Tibial nerve (tissue), 3 donors: ENCODE results near the gene CATSPERZ.

Experiments
- CTCF ChIP-seq, 5 experiments: fragments of 200-600 bp in 3 of 5; fragments of 450-650 bp in 2 of 5; sonication (generic) in 3 of 5; IDR thresholded peaks; one replicate each; pipeline ENCODE4 v1.5.1; 2016 to 2019; ENCODE audit warnings: antibody characterized with exemption in 5 of 5, mild to moderate bottlenecking in 3 of 5, moderate library complexity in 2 of 5
- POLR2A ChIP-seq, 2 donors: fragments of 450-650 bp; IDR thresholded peaks; one replicate each; pipeline ENCODE4 v1.6.1; 2017; ENCODE audit warnings: antibody characterized with exemption in 2 of 2, mild to moderate bottlenecking in 2 of 2, moderate library complexity in 2 of 2

DNA sequence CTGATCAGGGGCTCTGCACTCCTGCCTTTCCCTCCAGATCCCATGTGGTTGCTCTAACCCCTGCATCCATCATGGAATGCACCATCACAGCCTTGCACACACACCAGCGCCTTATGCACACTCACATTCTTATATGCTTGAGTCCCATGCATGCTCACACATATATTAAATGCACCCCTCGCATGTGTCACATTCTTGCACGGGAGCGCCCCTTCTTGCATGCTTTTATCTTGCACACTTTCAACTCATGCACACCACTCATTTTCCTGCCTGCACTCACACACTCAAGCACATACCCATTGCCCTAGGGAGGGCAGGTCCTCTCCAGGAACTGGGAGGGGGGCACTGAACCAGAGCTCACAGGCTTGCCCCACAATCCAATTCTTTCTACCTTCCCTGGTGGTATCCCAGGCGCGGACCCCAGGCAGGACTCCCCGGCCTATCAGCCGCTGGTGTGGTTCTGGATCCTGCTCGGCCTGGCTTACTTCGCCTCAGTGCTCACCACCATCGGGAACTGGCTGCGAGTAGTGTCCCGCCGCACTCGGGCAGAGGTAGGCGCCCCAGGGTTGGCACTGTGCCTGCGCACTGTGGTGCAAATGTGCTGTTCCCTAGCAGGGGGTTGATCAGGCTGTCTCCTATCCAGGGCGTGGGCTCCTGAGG, 2.3 kb upstream of the CATSPERZ start:
- TF ChIP-seq CTCF (IDR thresholded peaks at IDR 0.05) (no peak), POLR2A (IDR thresholded peaks at IDR 0.05) (no peak)
